Measurements from ENCODE around the gene TIRAP. TPM values are rescaled to one million over a fixed set of nuclear protein-coding genes. Genes with fewer than 3 reads are reported as not detected.
"Not testable (repeated sequence)": the region's sequence is repeated elsewhere in the genome, so short reads cannot be mapped to it uniquely, and the experiment has no call there.

Gene TIRAP
- total RNA-seq, 1 experiment from 2014 or later: 11.9 TPM

- TF ChIP-seq, protein P1, sequence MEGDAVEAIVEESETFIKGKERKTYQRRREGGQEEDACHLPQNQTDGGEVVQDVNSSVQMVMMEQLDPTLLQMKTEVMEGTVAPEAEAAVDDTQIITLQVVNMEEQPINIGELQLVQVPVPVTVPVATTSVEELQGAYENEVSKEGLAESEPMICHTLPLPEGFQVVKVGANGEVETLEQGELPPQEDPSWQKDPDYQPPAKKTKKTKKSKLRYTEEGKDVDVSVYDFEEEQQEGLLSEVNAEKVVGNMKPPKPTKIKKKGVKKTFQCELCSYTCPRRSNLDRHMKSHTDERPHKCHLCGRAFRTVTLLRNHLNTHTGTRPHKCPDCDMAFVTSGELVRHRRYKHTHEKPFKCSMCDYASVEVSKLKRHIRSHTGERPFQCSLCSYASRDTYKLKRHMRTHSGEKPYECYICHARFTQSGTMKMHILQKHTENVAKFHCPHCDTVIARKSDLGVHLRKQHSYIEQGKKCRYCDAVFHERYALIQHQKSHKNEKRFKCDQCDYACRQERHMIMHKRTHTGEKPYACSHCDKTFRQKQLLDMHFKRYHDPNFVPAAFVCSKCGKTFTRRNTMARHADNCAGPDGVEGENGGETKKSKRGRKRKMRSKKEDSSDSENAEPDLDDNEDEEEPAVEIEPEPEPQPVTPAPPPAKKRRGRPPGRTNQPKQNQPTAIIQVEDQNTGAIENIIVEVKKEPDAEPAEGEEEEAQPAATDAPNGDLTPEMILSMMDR (IDR thresholded peaks at IDR 0.05; ENCODE audit: unreplicated experiment): no peak
- CTCF ChIA-PET: interaction anchor here (0.7 to 3.4 kb wide), 4 partner anchors 45 to 382 kb away, joined by 3 to 29 read pairs (median 3); no protein-coding TSS in a partner anchor
- TSS peak; percentile 60 for BruUV-seq (replicated peaks)
- Mint-ChIP-seq H3K36me3 (ENCODE audit: insufficient read depth, unreplicated experiment) (peaks cover 48% of the 10 kb centered on the region), H3K4me1 (ENCODE audit: insufficient read depth, unreplicated experiment) (peaks cover 6% of the 10 kb centered on the region), H3K27ac (ENCODE audit: low read depth, unreplicated experiment) (peak overlapping the region; percentile 79), H3K9me3 (ENCODE audit: unreplicated experiment) (no peaks in the 10 kb centered on the region), H3K27me3 (ENCODE audit: insufficient read depth, unreplicated experiment) (no peaks in the 10 kb centered on the region), H3K4me3 (ENCODE audit: unreplicated experiment) (peak overlapping the region; percentile 89)
- POLR2A ChIA-PET: interaction anchor here (0.6 to 2.3 kb wide), 6 partner anchors 8 to 176 kb away, joined by 3 to 14 read pairs (median 6); no protein-coding TSS in a partner anchor
- peak; percentile 21 for DNase-seq (ENCODE audit: unreplicated experiment)
- intact Hi-C loops (cut with micrococcal nuclease): loop anchor here (1.0 kb wide), 1 partner anchor 36 kb away; the partner anchor contains the start of gene SRPRA
Observed at GRCh38 chr11:126304457-126305075, 21.7 kb downstream of the TIRAP start.

GRCh38 chr11:126305699-126306098 lies 22.8 kb downstream of the TIRAP start:
- ChIA-PET POLR2A (interaction anchor here (0.9 kb wide), 1 partner anchor 98 kb away, joined by 5 read pairs; no protein-coding TSS in a partner anchor), CTCF (interaction anchor here (0.7 to 3.4 kb wide), 5 partner anchors 44 to 685 kb away, joined by 3 to 29 read pairs (median 5); no protein-coding TSS in a partner anchor)
- no peaks in the 10 kb centered on the region for H3K27me3 Mint-ChIP-seq (ENCODE audit: insufficient read depth, unreplicated experiment)
- no peak overlapping the region for H3K27ac Mint-ChIP-seq (ENCODE audit: low read depth, unreplicated experiment)
- peaks cover 43% of the 10 kb centered on the region for H3K36me3 Mint-ChIP-seq (ENCODE audit: insufficient read depth, unreplicated experiment)
- intact Hi-C loops (cut with micrococcal nuclease): no loop called here
- DNase-seq (ENCODE audit: unreplicated experiment): no peak
- H3K4me1 Mint-ChIP-seq (ENCODE audit: insufficient read depth, unreplicated experiment): peaks cover 6% of the 10 kb centered on the region
- H3K9me3 Mint-ChIP-seq (ENCODE audit: unreplicated experiment): no peaks in the 10 kb centered on the region
- TF ChIP-seq, protein P1 (IDR thresholded peaks at IDR 0.05; ENCODE audit: unreplicated experiment): no peak
- H3K4me3 Mint-ChIP-seq (ENCODE audit: unreplicated experiment): no peak overlapping the region
- BruUV-seq (replicated peaks): no TSS peak

DNA sequence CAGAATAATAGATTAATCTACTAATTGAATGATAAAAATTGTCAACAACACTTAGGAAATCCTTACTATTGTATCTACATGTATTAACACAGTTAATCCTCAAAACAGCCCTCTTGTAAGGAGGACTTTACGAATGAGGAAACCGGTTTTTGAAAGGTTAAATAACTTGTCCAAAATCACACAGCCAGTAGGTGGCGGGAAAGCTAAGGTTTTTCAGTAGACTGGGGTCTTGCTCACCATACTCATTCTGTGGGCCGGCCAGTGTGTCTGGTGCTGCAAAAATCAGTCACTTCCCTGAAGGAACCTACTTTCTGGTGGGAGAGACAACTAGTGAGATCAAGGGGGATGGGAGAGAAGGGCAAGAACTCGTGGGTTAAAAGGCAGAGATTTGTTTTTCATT lies 24.8 kb downstream of the TIRAP start:
- TF ChIP-seq, protein P1 (IDR thresholded peaks at IDR 0.05; ENCODE audit: unreplicated experiment): peak; percentile 28
- H3K4me1 Mint-ChIP-seq (ENCODE audit: insufficient read depth, unreplicated experiment): peaks cover 11% of the 10 kb centered on the region
- CTCF ChIA-PET: interaction anchor here (0.8 to 10.1 kb wide), 6 partner anchors 8 to 1535 kb away, joined by 3 to 297 read pairs (median 7); no protein-coding TSS in a partner anchor
- no peak overlapping the region for H3K27ac Mint-ChIP-seq (ENCODE audit: low read depth, unreplicated experiment)
- POLR2A ChIA-PET: no interaction called here
- H3K4me3 Mint-ChIP-seq (ENCODE audit: unreplicated experiment): no peak overlapping the region
- no TSS peak for BruUV-seq (replicated peaks)
- no peaks in the 10 kb centered on the region for H3K9me3 Mint-ChIP-seq (ENCODE audit: unreplicated experiment)
- no peaks in the 10 kb centered on the region for H3K27me3 Mint-ChIP-seq (ENCODE audit: insufficient read depth, unreplicated experiment)
- H3K36me3 Mint-ChIP-seq (ENCODE audit: insufficient read depth, unreplicated experiment): peaks cover 47% of the 10 kb centered on the region
- intact Hi-C loops (cut with micrococcal nuclease): no loop called here
- peak; percentile 45 for DNase-seq (ENCODE audit: unreplicated experiment)

DNA sequence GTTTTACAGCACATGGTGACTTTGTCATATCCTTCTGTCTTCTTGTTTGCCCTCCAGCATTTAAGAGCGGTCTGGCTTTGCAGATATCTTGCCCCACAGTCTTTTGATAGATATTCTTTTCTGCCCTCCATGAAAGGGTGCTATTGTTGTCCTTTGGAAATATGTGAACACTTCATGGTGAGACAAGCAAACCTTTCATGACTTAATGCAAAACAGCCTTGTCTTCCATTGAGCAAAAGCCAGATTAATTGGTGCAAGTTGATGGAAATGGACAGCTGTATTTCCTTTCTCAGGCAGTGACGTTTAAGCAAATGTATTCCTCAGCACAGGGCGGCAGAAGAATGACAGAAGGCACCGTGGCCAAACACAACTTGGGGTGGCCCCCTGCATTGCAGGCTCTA lies 25.4 kb downstream of the TIRAP start:
- Mint-ChIP-seq H3K27me3 (ENCODE audit: insufficient read depth, unreplicated experiment) (no peaks in the 10 kb centered on the region), H3K36me3 (ENCODE audit: insufficient read depth, unreplicated experiment) (peaks cover 43% of the 10 kb centered on the region), H3K4me3 (ENCODE audit: unreplicated experiment) (no peak overlapping the region), H3K4me1 (ENCODE audit: insufficient read depth, unreplicated experiment) (peaks cover 11% of the 10 kb centered on the region), H3K27ac (ENCODE audit: low read depth, unreplicated experiment) (no peak overlapping the region), H3K9me3 (ENCODE audit: unreplicated experiment) (no peaks in the 10 kb centered on the region)
- ChIA-PET POLR2A (interaction anchor here (0.7 kb wide), 1 partner anchor 1905 kb away, joined by 3 read pairs; no protein-coding TSS in a partner anchor), CTCF (interaction anchor here (0.6 to 10.1 kb wide), 7 partner anchors 8 to 1536 kb away, joined by 3 to 297 read pairs (median 7); no protein-coding TSS in a partner anchor)
- intact Hi-C loops (cut with micrococcal nuclease): no loop called here
- DNase-seq (ENCODE audit: unreplicated experiment): no peak
- BruUV-seq (replicated peaks): no TSS peak
- TF ChIP-seq, protein P1 (IDR thresholded peaks at IDR 0.05; ENCODE audit: unreplicated experiment): no peak

DNA sequence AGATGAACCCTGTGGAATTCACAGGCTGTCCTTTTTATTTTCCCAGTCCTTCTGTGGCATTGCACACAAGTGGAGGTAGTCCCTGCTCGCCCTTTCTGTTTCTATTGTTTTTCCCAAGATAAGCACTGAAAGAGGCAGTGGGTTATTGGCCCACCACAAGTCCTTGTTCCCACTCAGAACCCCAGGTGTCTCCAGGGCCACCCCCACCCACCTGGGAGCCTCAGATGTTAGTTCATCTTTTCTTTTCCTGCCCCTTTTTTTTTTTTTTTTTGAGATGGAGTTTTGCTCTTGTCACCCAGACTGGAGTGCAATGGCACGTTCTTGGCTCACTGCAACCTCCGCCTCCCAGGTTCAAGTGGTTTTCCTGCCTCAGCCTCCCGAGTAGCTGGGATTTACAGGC lies 25.9 kb downstream of the TIRAP start:
- BruUV-seq (replicated peaks); H3K27ac Mint-ChIP-seq (ENCODE audit: low read depth, unreplicated experiment); H3K27me3 Mint-ChIP-seq (ENCODE audit: insufficient read depth, unreplicated experiment); DNase-seq (ENCODE audit: unreplicated experiment); H3K4me3 Mint-ChIP-seq (ENCODE audit: unreplicated experiment); intact Hi-C loops (cut with micrococcal nuclease); H3K9me3 Mint-ChIP-seq (ENCODE audit: unreplicated experiment): not testable (repeated sequence)
- Mint-ChIP-seq H3K36me3 (ENCODE audit: insufficient read depth, unreplicated experiment) (peaks cover 40% of the 10 kb centered on the region), H3K4me1 (ENCODE audit: insufficient read depth, unreplicated experiment) (peaks cover 11% of the 10 kb centered on the region)
- ChIA-PET CTCF (interaction anchor here (0.6 to 10.1 kb wide), 7 partner anchors 10 to 1536 kb away, joined by 3 to 297 read pairs (median 4); no protein-coding TSS in a partner anchor), POLR2A (interaction anchor here (0.7 to 2.6 kb wide), 2 partner anchors 172 to 1905 kb away, joined by 3 to 10 read pairs; no protein-coding TSS in a partner anchor)

Data from MCF 10A (cell line).